Caco-2 (cell line): ENCODE results near the gene SRI. TPM values are rescaled to one million over a fixed set of nuclear protein-coding genes. Genes with fewer than 3 reads are reported as not detected.

Experiments used
- BruUV-seq: library from RNA; stranded (reverse); fragments of 400-500 nt; replicated peaks from 2 replicates; lab custom pipeline; 2021; lab: Mats Ljungman, UMichigan
- CTCF ChIA-PET: fragments of 300-600 bp; sonication (Branson Sonifier 250); formaldehyde crosslinking; loops from one replicate; lab custom pipeline; 2022; ENCODE audit warnings: antibody characterized with exemption; lab: Charles Lee
- POLR2A ChIA-PET: fragments of 300-600 bp; sonication (Branson Sonifier 250); formaldehyde crosslinking; loops from one replicate; lab custom pipeline; 2022; ENCODE audit warnings: antibody characterized with exemption; lab: Charles Lee
- DNase-seq, 2 experiments: peaks; one replicate each; pipeline versions ENCODE4 v3.0.0 to v3.0.0-alpha.2; 2020 to 2022
- H3K27me3 ChIP-seq: replicated peaks from 2 replicates; pipeline ENCODE4 v1.6.0; 2011; ENCODE audit warnings: low read length; ENCODE audit not compliant: control insufficient read depth, insufficient read depth
- H3K36me3 ChIP-seq: 2 replicates; pipeline ENCODE4 v1.5.1; 2011; ENCODE audit warnings: low read length; ENCODE audit not compliant: control insufficient read depth, insufficient read depth
- H3K4me1 ChIP-seq: fragments of 250-450 bp; sonication (Bioruptor Pico); 2 replicates; pipeline ENCODE4 v1.5.1; 2020; ENCODE audit warnings: mild to moderate bottlenecking
- H3K4me3 ChIP-seq: 2 replicates; pipeline ENCODE4 v1.5.1; 2011; ENCODE audit warnings: low read depth, mild to moderate bottlenecking, control low read depth, low read length
- H3K9me3 ChIP-seq: fragments of 250-450 bp; sonication (Bioruptor Pico); 2 replicates; pipeline ENCODE4 v1.5.1; 2020; ENCODE audit warnings: mild to moderate bottlenecking, moderate library complexity
- H3K27ac Mint-ChIP-seq: one replicate; pipeline ENCODE4 v1.8.0; 2022; ENCODE audit warnings: mixed read lengths; ENCODE audit not compliant: unreplicated experiment
- H3K27me3 Mint-ChIP-seq: one replicate; pipeline ENCODE4 v1.8.0; 2022; ENCODE audit warnings: mixed read lengths; ENCODE audit not compliant: insufficient read depth, unreplicated experiment
- H3K36me3 Mint-ChIP-seq: one replicate; pipeline ENCODE4 v1.8.0; 2022; ENCODE audit warnings: mild to moderate bottlenecking, mixed read lengths; ENCODE audit not compliant: insufficient read depth, unreplicated experiment
- H3K4me1 Mint-ChIP-seq: one replicate; pipeline ENCODE4 v1.8.0; 2022; ENCODE audit warnings: low read depth, mixed read lengths; ENCODE audit not compliant: unreplicated experiment
- H3K4me3 Mint-ChIP-seq: one replicate; pipeline ENCODE4 v1.8.0; 2022; ENCODE audit warnings: mild to moderate bottlenecking, moderate library complexity, mixed read lengths; ENCODE audit not compliant: unreplicated experiment
- H3K9me3 Mint-ChIP-seq: one replicate; pipeline ENCODE4 v1.8.0; 2022; ENCODE audit warnings: mixed read lengths; ENCODE audit not compliant: unreplicated experiment
- CTCF ChIP-seq, 2 experiments: fragments of 200-600 bp in 1 of 2; IDR thresholded peaks; 1 replicate in 1 of 2; 2 replicates in 1 of 2; pipeline versions ENCODE4 v1.5.1 to v1.8.0; 2011 to 2022; ENCODE audit warnings: antibody characterized with exemption in 1 of 2, control low read depth in 1 of 2, inconsistent platforms in 1 of 2, low read depth in 1 of 2, low read length in 1 of 2, mild to moderate bottlenecking in 1 of 2, moderate library complexity in 1 of 2; ENCODE audit not compliant: insufficient read depth in 1 of 2, severe bottlenecking in 1 of 2, unreplicated experiment in 1 of 2
- intact Hi-C: fragments of 100-400 bp; cut with micrococcal nuclease; formaldehyde crosslinking; loops from one replicate; pipeline ENCODE4 v1.10.0; 2022; ENCODE audit not compliant: unreplicated experiment
- total RNA-seq: library from RNA; stranded (reverse); gene quantifications from 2 replicates; pipeline ENCODE4 v1.2.3, GENCODE V29; 2022

SRI gene
- total RNA-seq, 1 experiment from 2014 or later, result 103 TPM

- H3K4me3 Mint-ChIP-seq, result no peak overlapping the region
- intact Hi-C loops, result no loop called here
Measured at GRCh38 chr7:88214456-88214855, 5.4 kb downstream of the SRI start.

GRCh38 chr7:88212918-88213317 is 6.9 kb downstream of the SRI start:
- intact Hi-C loops, result no loop called here
- POLR2A ChIA-PET, result interaction anchor here (0.6 kb wide), 1 partner anchor 14 kb away, joined by 9 read pairs; no protein-coding TSS in a partner anchor
- no peak overlapping the region for H3K27ac Mint-ChIP-seq

More at GRCh38 chr7:88214456-88214855, 5.4 kb downstream of the SRI start:
- Mint-ChIP-seq H3K9me3 (no peaks in the 10 kb centered on the region), H3K4me1 (peaks cover 7% of the 10 kb centered on the region), H3K27ac (no peak overlapping the region), H3K36me3 (peaks cover 24% of the 10 kb centered on the region), H3K27me3 (no peaks in the 10 kb centered on the region)
- Histone ChIP-seq H3K9me3 (no peaks in the 10 kb centered on the region), H3K4me1 (peaks cover 14% of the 10 kb centered on the region; the same call in 1 of the 2 replicates), H3K4me3 (no peak overlapping the region), H3K27me3 (no peaks in the 10 kb centered on the region), H3K36me3 (peaks cover 4% of the 10 kb centered on the region)
- no peak for DNase-seq
- no peak for TF ChIP-seq CTCF (IDR thresholded peaks at IDR 0.05; ENCODE audit: insufficient read depth in 1 of 2, low read depth in 1 of 2, low read length in 1 of 2, severe bottlenecking in 1 of 2, unreplicated experiment in 1 of 2)
- ChIA-PET CTCF (no interaction called here), POLR2A (no interaction called here)
- BruUV-seq, result no TSS peak

GRCh38 chr7:88208521-88208920 is 11.3 kb downstream of the SRI start:
- no TSS peak for BruUV-seq
- no peaks in the 10 kb centered on the region for H3K9me3 Mint-ChIP-seq
- H3K4me1 Mint-ChIP-seq, result no peaks in the 10 kb centered on the region
- H3K27me3 ChIP-seq, result no peaks in the 10 kb centered on the region
- H3K4me1 ChIP-seq, result no peaks in the 10 kb centered on the region
- H3K9me3 ChIP-seq, result no peaks in the 10 kb centered on the region
- DNase-seq, result no peak
- no peak overlapping the region for H3K4me3 ChIP-seq
- TF ChIP-seq CTCF (IDR thresholded peaks at IDR 0.05; ENCODE audit: insufficient read depth in 1 of 2, low read depth in 1 of 2, low read length in 1 of 2, severe bottlenecking in 1 of 2, unreplicated experiment in 1 of 2), result no peak
- ChIA-PET POLR2A (no interaction called here), CTCF (no interaction called here)
- no peaks in the 10 kb centered on the region for H3K27me3 Mint-ChIP-seq
- H3K36me3 ChIP-seq, result peaks cover 2% of the 10 kb centered on the region; the same call in 1 of the 2 replicates
- H3K27ac Mint-ChIP-seq, result no peak overlapping the region
- H3K36me3 Mint-ChIP-seq, result peaks cover 33% of the 10 kb centered on the region
- intact Hi-C loops, result no loop called here
- H3K4me3 Mint-ChIP-seq, result no peak overlapping the region

More at GRCh38 chr7:88212918-88213317, 6.9 kb downstream of the SRI start:
- peaks cover 3% of the 10 kb centered on the region; the same call in 1 of the 2 replicates for H3K4me1 ChIP-seq
- H3K9me3 ChIP-seq, result no peaks in the 10 kb centered on the region
- BruUV-seq, result no TSS peak
- no peak for TF ChIP-seq CTCF (IDR thresholded peaks at IDR 0.05; ENCODE audit: insufficient read depth in 1 of 2, low read depth in 1 of 2, low read length in 1 of 2, severe bottlenecking in 1 of 2, unreplicated experiment in 1 of 2)
- no peak overlapping the region for H3K4me3 Mint-ChIP-seq
- H3K9me3 Mint-ChIP-seq, result no peaks in the 10 kb centered on the region
- H3K27me3 ChIP-seq, result no peaks in the 10 kb centered on the region
- no peaks in the 10 kb centered on the region for H3K4me1 Mint-ChIP-seq
- H3K4me3 ChIP-seq, result no peak overlapping the region
- peaks cover 6% of the 10 kb centered on the region for H3K36me3 ChIP-seq
- peaks cover 38% of the 10 kb centered on the region for H3K36me3 Mint-ChIP-seq
- no peak for DNase-seq
- CTCF ChIA-PET, result interaction anchor here (1.0 kb wide), 1 partner anchor 30 kb away, joined by 3 read pairs; no protein-coding TSS in a partner anchor
- no peaks in the 10 kb centered on the region for H3K27me3 Mint-ChIP-seq
